ENCODE results near the gene COL4A1. TPM values are rescaled to one million over a fixed set of nuclear protein-coding genes. Genes with fewer than 3 reads are reported as not detected.

Gene COL4A1
- total RNA-seq, 1 experiment from 2014 or later = 0.12 TPM

DNA sequence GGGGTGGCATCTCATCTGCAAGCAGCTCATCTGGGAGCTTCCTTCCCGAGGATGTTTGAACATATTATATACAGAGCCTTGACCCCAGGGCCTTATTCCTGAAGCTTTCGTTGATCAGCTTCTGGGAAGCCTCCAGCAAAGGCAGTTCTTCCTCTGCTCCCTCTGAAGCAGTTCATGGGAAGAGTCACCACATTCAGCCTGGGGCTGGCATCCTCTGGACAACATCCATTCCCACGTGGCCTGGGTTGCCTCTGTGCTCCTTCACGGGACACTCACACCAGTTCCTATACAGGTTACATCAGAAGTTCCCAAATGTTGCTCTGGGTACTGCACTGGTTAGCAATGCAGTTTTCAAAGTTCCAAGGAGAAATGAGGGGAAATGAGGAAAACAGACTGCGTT lies 29.7 kb upstream of the COL4A1 start:
- Mint-ChIP-seq H3K4me3 (ENCODE audit: low read depth, unreplicated experiment) (no peak overlapping the region), H3K27me3 (ENCODE audit: unreplicated experiment) (no peaks in the 10 kb centered on the region), H3K27ac (ENCODE audit: unreplicated experiment) (no peak overlapping the region), H3K36me3 (ENCODE audit: insufficient read depth, unreplicated experiment) (no peaks in the 10 kb centered on the region), H3K9me3 (ENCODE audit: low read depth, unreplicated experiment) (no peaks in the 10 kb centered on the region), H3K4me1 (ENCODE audit: low read depth, unreplicated experiment) (no peaks in the 10 kb centered on the region)
- TF ChIP-seq, protein P1, sequence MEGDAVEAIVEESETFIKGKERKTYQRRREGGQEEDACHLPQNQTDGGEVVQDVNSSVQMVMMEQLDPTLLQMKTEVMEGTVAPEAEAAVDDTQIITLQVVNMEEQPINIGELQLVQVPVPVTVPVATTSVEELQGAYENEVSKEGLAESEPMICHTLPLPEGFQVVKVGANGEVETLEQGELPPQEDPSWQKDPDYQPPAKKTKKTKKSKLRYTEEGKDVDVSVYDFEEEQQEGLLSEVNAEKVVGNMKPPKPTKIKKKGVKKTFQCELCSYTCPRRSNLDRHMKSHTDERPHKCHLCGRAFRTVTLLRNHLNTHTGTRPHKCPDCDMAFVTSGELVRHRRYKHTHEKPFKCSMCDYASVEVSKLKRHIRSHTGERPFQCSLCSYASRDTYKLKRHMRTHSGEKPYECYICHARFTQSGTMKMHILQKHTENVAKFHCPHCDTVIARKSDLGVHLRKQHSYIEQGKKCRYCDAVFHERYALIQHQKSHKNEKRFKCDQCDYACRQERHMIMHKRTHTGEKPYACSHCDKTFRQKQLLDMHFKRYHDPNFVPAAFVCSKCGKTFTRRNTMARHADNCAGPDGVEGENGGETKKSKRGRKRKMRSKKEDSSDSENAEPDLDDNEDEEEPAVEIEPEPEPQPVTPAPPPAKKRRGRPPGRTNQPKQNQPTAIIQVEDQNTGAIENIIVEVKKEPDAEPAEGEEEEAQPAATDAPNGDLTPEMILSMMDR (IDR thresholded peaks at IDR 0.05; ENCODE audit: unreplicated experiment) = no peak
- no TSS peak for BruUV-seq (replicated peaks)
- DNase-seq = no peak
- CTCF ChIA-PET = no interaction called here
- intact Hi-C loops (cut with micrococcal nuclease; ENCODE audit: unreplicated experiment) = no loop called here

DNA sequence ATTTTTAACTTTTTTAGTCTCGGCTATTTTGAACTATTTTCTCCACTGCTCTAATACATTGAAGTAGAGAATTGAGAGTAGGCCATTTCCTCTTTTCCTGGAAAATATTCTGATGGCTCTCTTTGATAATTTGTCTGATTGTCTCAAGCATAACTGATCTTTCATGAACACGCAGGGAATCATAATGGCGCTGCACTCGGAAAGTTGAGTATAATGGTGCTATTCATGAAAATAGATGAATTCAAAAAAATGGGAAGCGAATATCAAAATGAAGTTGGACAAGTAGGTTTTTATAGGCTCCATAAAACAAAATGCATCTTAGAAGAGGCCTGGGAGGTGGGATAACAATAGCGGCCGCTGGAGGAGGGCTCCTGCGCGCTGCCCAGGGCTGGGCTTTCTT lies 29.2 kb upstream of the COL4A1 start:
- Mint-ChIP-seq H3K9me3 (ENCODE audit: low read depth, unreplicated experiment) (no peaks in the 10 kb centered on the region), H3K4me3 (ENCODE audit: low read depth, unreplicated experiment) (no peak overlapping the region), H3K27me3 (ENCODE audit: unreplicated experiment) (no peaks in the 10 kb centered on the region), H3K36me3 (ENCODE audit: insufficient read depth, unreplicated experiment) (no peaks in the 10 kb centered on the region), H3K4me1 (ENCODE audit: low read depth, unreplicated experiment) (no peaks in the 10 kb centered on the region), H3K27ac (ENCODE audit: unreplicated experiment) (no peak overlapping the region)
- BruUV-seq (replicated peaks) = no TSS peak
- CTCF ChIA-PET = no interaction called here
- TF ChIP-seq, protein P1 (IDR thresholded peaks at IDR 0.05; ENCODE audit: unreplicated experiment) = no peak
- intact Hi-C loops (cut with micrococcal nuclease; ENCODE audit: unreplicated experiment) = no loop called here
- no peak for DNase-seq

GRCh38 chr13:110334841-110335490 lies 28.0 kb upstream of the COL4A1 start:
- Mint-ChIP-seq H3K4me1 (ENCODE audit: low read depth, unreplicated experiment) (no peaks in the 10 kb centered on the region), H3K27ac (ENCODE audit: unreplicated experiment) (no peak overlapping the region)

GRCh38 chr13:110334256-110334655 lies 27.3 kb upstream of the COL4A1 start:
- no peak for DNase-seq
- no peaks in the 10 kb centered on the region for H3K36me3 Mint-ChIP-seq (ENCODE audit: insufficient read depth, unreplicated experiment)
- no peaks in the 10 kb centered on the region for H3K9me3 Mint-ChIP-seq (ENCODE audit: low read depth, unreplicated experiment)
- H3K4me3 Mint-ChIP-seq (ENCODE audit: low read depth, unreplicated experiment) = no peak overlapping the region
- CTCF ChIA-PET = no interaction called here
- intact Hi-C loops (cut with micrococcal nuclease; ENCODE audit: unreplicated experiment) = no loop called here
- H3K27ac Mint-ChIP-seq (ENCODE audit: unreplicated experiment) = no peak overlapping the region
- TF ChIP-seq, protein P1 (IDR thresholded peaks at IDR 0.05; ENCODE audit: unreplicated experiment) = no peak
- no peaks in the 10 kb centered on the region for H3K4me1 Mint-ChIP-seq (ENCODE audit: low read depth, unreplicated experiment)
- H3K27me3 Mint-ChIP-seq (ENCODE audit: unreplicated experiment) = no peaks in the 10 kb centered on the region
- BruUV-seq (replicated peaks) = no TSS peak

More at GRCh38 chr13:110334841-110335490, 28.0 kb upstream of the COL4A1 start:
- Mint-ChIP-seq H3K36me3 (ENCODE audit: insufficient read depth, unreplicated experiment) (no peaks in the 10 kb centered on the region), H3K9me3 (ENCODE audit: low read depth, unreplicated experiment) (no peaks in the 10 kb centered on the region), H3K4me3 (ENCODE audit: low read depth, unreplicated experiment) (no peak overlapping the region), H3K27me3 (ENCODE audit: unreplicated experiment) (no peaks in the 10 kb centered on the region)
- no peak for DNase-seq
- TF ChIP-seq, protein P1 (IDR thresholded peaks at IDR 0.05; ENCODE audit: unreplicated experiment) = no peak
- intact Hi-C loops (cut with micrococcal nuclease; ENCODE audit: unreplicated experiment) = no loop called here
- CTCF ChIA-PET = no interaction called here
- no TSS peak for BruUV-seq (replicated peaks)

Data from Calu3 (cell line).